Measurements from ENCODE around the gene NSL1. TPM values are rescaled to one million over a fixed set of nuclear protein-coding genes. Genes with fewer than 3 reads are reported as not detected.

The NSL1 gene
- total RNA-seq, 1 experiment from 2014 or later = 36.4 TPM

- no peaks in the 10 kb centered on the region for H3K27me3 ChIP-seq (ENCODE audit: insufficient read depth, low read length)
- H3K79me2 ChIP-seq (ENCODE audit: insufficient read depth, low read length) = no peaks in the 10 kb centered on the region
- H3K4me1 ChIP-seq (ENCODE audit: control insufficient read depth in 1 of 2, insufficient read depth in 2 of 2, low read length in 2 of 2) = no peaks in the 10 kb centered on the region; a peak in 1 of 4 replicates
- CTCF ChIA-PET = no interaction called here
- no peak overlapping the region for H3K4me3 ChIP-seq (replicated peaks in 1 of 2; ENCODE audit: low read depth in 1 of 2, low read length in 2 of 2)
- BruUV-seq (replicated peaks) = no TSS peak
- DNase-seq (ENCODE audit: low read depth, low spot score) = no peak
- RAD21 ChIA-PET (ENCODE audit: low non-redundant PET in 1 of 2, low total read pairs in 2 of 2, uncharacterized antibody in 2 of 2, unreplicated experiment in 2 of 2) = no interaction called here
- ATAC-seq = no peak
- TF ChIP-seq EZH2phosphoT487 (IDR thresholded peaks at IDR 0.05; ENCODE audit: borderline replicate concordance) (no peak), ZNF274 (IDR thresholded peaks at IDR 0.05; ENCODE audit: low read depth, low read length) (no peak), SP1 (IDR thresholded peaks at IDR 0.05; ENCODE audit: low read depth) (no peak), POLR2A (IDR thresholded peaks at IDR 0.05; ENCODE audit: borderline replicate concordance, extremely low read depth, insufficient read depth, insufficient read length) (no peak), ZFX (IDR thresholded peaks at IDR 0.05) (no peak), ATF3 (IDR thresholded peaks at IDR 0.05) (no peak), MAX (IDR thresholded peaks at IDR 0.05) (no peak), POLR2AphosphoS5 (IDR thresholded peaks at IDR 0.05; ENCODE audit: low read depth, low read length) (no peak), RAD21 (IDR thresholded peaks at IDR 0.05; ENCODE audit: low read depth) (no peak), CBX3 (IDR thresholded peaks at IDR 0.05; ENCODE audit: low read depth) (no peak)
- no peak overlapping the region for H3K4me2 ChIP-seq (ENCODE audit: low read length)
- no peaks in the 10 kb centered on the region for H3K9me3 ChIP-seq (ENCODE audit: control insufficient read depth in 1 of 2, insufficient read depth in 1 of 2, low read depth in 1 of 2, low read length in 2 of 2)
- no peak overlapping the region for H2AFZ ChIP-seq (ENCODE audit: low read depth, low read length, poor library complexity, severe bottlenecking)
- H3K9me2 ChIP-seq (ENCODE audit: insufficient read depth) = no peaks in the 10 kb centered on the region
- POLR2A ChIA-PET = no interaction called here
- H3K9ac ChIP-seq (ENCODE audit: low read length) = no peak overlapping the region
- H3K27ac ChIP-seq (ENCODE audit: low read depth, low read length) = no peak overlapping the region
- H3K36me3 ChIP-seq (ENCODE audit: control insufficient read depth in 1 of 2, insufficient read depth in 2 of 2, low read length in 2 of 2) = no peaks in the 10 kb centered on the region
- no peaks in the 10 kb centered on the region for H4K20me1 ChIP-seq (ENCODE audit: insufficient read depth)
- intact Hi-C loops (cut with micrococcal nuclease) = no loop called here
Measured at GRCh38 chr1:212690816-212691403, 100.7 kb downstream of the NSL1 start.

GRCh38 chr1:212689758-212690529 is 101.6 kb downstream of the NSL1 start:
- Histone ChIP-seq H3K27ac (ENCODE audit: low read depth, low read length) (no peak overlapping the region), H3K9ac (ENCODE audit: low read length) (no peak overlapping the region), H3K4me1 (ENCODE audit: control insufficient read depth in 1 of 2, insufficient read depth in 2 of 2, low read length in 2 of 2) (no peaks in the 10 kb centered on the region; a peak in 1 of 4 replicates), H3K27me3 (ENCODE audit: insufficient read depth, low read length) (no peaks in the 10 kb centered on the region), H3K4me2 (ENCODE audit: low read length) (no peak overlapping the region), H3K9me2 (ENCODE audit: insufficient read depth) (no peaks in the 10 kb centered on the region), H3K36me3 (ENCODE audit: control insufficient read depth in 1 of 2, insufficient read depth in 2 of 2, low read length in 2 of 2) (no peaks in the 10 kb centered on the region), H2AFZ (ENCODE audit: low read depth, low read length, poor library complexity, severe bottlenecking) (no peak overlapping the region), H3K4me3 (replicated peaks in 1 of 2; ENCODE audit: low read depth in 1 of 2, low read length in 2 of 2) (no peak overlapping the region), H4K20me1 (ENCODE audit: insufficient read depth) (no peaks in the 10 kb centered on the region), H3K9me3 (ENCODE audit: control insufficient read depth in 1 of 2, insufficient read depth in 1 of 2, low read depth in 1 of 2, low read length in 2 of 2) (no peaks in the 10 kb centered on the region), H3K79me2 (ENCODE audit: insufficient read depth, low read length) (no peaks in the 10 kb centered on the region)
- ChIA-PET RAD21 (ENCODE audit: low non-redundant PET in 1 of 2, low total read pairs in 2 of 2, uncharacterized antibody in 2 of 2, unreplicated experiment in 2 of 2) (no interaction called here), CTCF (no interaction called here), POLR2A (no interaction called here)
- ATAC-seq (no peak), DNase-seq (ENCODE audit: low read depth, low spot score) (no peak)
- BruUV-seq (replicated peaks) = no TSS peak
- intact Hi-C loops (cut with micrococcal nuclease) = no loop called here
- TF ChIP-seq SIN3A (IDR thresholded peaks at IDR 0.05; ENCODE audit: low read depth) = no peak
- TF ChIP-seq FOSL1 (IDR thresholded peaks at IDR 0.05; ENCODE audit: low read depth) = no peak
- TF ChIP-seq SP1 (IDR thresholded peaks at IDR 0.05; ENCODE audit: low read depth) = no peak
- TF ChIP-seq EZH2phosphoT487 (IDR thresholded peaks at IDR 0.05; ENCODE audit: borderline replicate concordance) = no peak
- TF ChIP-seq ELF1 (IDR thresholded peaks at IDR 0.05; ENCODE audit: borderline replicate concordance, low read depth) = no peak
- no peak for TF ChIP-seq YY1 (IDR thresholded peaks at IDR 0.05; ENCODE audit: extremely low read depth, insufficient replicate concordance, low read depth, low read length)
- no peak for TF ChIP-seq JUND (IDR thresholded peaks at IDR 0.05)
- no peak for TF ChIP-seq CBX3 (IDR thresholded peaks at IDR 0.05; ENCODE audit: low read depth)
